Activated CD4-positive, alpha-beta T cell treated with anti-CD3 and anti-CD28 coated beads for 36 hours (primary cell): ENCODE data around the gene RNF113A. TPM values are rescaled to one million over a fixed set of nuclear protein-coding genes. Genes with fewer than 3 reads are reported as not detected.

Experiments used
- ATAC-seq: fragments of 200-7000 bp; cut with Tn5 transposase; one replicate; pipeline ENCODE4 v1.10.0; 2021; ENCODE audit warnings: mild to moderate bottlenecking, moderate library complexity
- CTCF ChIA-PET: fragments of 350-600 bp; sonication (Branson Sonifier 250); formaldehyde crosslinking; loops from one replicate; lab custom pipeline; 2021; ENCODE audit warnings: antibody characterized with exemption; lab: Charles Lee
- POLR2A ChIA-PET: fragments of 350-600 bp; sonication (Branson Sonifier 250); formaldehyde crosslinking; loops from one replicate; lab custom pipeline; 2021; ENCODE audit warnings: antibody characterized with exemption, inconsistent platforms; lab: Charles Lee
- DNase-seq: peaks from one replicate; pipeline ENCODE4 v3.0.0-alpha.2; 2020
- H3K27ac Mint-ChIP-seq: one replicate; pipeline ENCODE4 v1.8.0; 2021; ENCODE audit warnings: mixed read lengths
- H3K27me3 Mint-ChIP-seq: one replicate; pipeline ENCODE4 v1.8.0; 2021; ENCODE audit warnings: mixed read lengths
- H3K36me3 Mint-ChIP-seq: one replicate; pipeline ENCODE4 v1.8.0; 2021; ENCODE audit warnings: low read depth, mixed read lengths
- H3K4me1 Mint-ChIP-seq: one replicate; pipeline ENCODE4 v1.8.0; 2021; ENCODE audit warnings: mixed read lengths
- H3K4me3 Mint-ChIP-seq: one replicate; pipeline ENCODE4 v1.8.0; 2021; ENCODE audit warnings: mild to moderate bottlenecking, moderate library complexity, mixed read lengths
- H3K9me3 Mint-ChIP-seq: one replicate; pipeline ENCODE4 v1.8.0; 2021; ENCODE audit warnings: low read depth, mixed read lengths
- intact Hi-C, 2 experiments: fragments of 100-400 bp; cut with DNase I in 1 of 2; cut with micrococcal nuclease in 1 of 2; formaldehyde crosslinking; loops; one replicate each; pipeline versions ENCODE4 v1.14.2 to v1.15.1; 2022 to 2024; cut with DNase I, micrococcal nuclease
- total RNA-seq, 2 experiments: library from RNA; stranded (reverse); gene quantifications; one replicate each; pipeline ENCODE4 v1.2.3, GENCODE V29; 2021

RNF113A gene
- total RNA-seq, 2 experiments from 2014 or later, result 26.9 to 29.9 TPM

GRCh38 chrX:119885554-119886428 lies 14.3 kb upstream of the RNF113A start:
- no peaks in the 10 kb centered on the region for H3K36me3 Mint-ChIP-seq
- DNase-seq, result peak; percentile 9
- ATAC-seq, result peak; percentile 64
- peaks cover 6% of the 10 kb centered on the region for H3K4me1 Mint-ChIP-seq
- ChIA-PET POLR2A (no interaction called here), CTCF (no interaction called here)
- H3K27me3 Mint-ChIP-seq, result no peaks in the 10 kb centered on the region
- intact Hi-C loops, result no loop called here
- H3K9me3 Mint-ChIP-seq, result no peaks in the 10 kb centered on the region
- H3K27ac Mint-ChIP-seq, result no peak overlapping the region
- H3K4me3 Mint-ChIP-seq, result no peak overlapping the region

DNA sequence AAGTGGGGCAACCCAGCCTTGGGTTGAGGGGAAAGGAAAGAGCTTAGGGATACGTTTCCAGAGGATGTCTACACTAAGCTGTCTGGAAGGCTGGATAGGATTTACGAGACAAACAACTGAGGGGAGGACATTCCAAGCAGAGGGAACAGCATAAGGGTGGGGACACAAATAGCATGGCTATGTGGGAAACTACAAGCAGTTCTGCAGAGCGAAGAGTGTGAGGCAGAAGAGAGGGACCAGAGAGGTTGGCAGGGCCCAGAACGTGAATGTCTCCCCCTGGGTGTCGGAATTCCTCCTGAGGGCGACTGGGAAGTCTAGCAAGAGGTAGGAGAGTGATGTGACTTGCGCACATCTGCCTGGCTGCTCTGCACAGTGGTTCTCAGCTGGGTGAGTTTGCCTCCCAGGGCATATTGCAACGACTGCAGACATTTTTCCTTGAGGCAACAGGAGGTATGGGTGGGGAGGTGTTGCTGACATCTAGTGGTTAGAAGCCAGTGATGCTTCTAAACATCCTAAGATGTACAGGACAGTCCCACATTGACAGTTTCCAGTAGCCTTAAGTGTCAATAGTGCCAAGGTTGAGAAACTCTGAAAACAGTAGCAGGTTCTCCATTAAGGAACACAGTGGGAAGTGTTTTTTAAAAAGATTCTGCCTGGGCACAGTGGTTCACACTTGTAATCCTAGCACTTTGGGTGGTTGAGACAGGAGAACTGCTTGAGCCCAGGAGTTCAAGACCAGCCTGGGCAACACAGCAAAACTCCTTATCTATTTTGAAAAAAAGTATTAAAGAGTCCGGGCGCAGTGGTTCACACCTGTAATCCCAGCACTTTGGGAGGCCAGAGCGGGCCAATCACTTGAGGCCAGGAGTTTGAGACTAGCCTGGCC lies 9.3 kb upstream of the RNF113A start:
- peak overlapping the region; percentile 60 for H3K27ac Mint-ChIP-seq
- peaks cover 10% of the 10 kb centered on the region for H3K4me1 Mint-ChIP-seq
- CTCF ChIA-PET, result interaction anchor here (0.6 to 2.3 kb wide), 6 partner anchors 10 to 127 kb away, joined by 3 to 8 read pairs (median 5); partner anchors contain the start of gene RPL39
- H3K9me3 Mint-ChIP-seq, result no peaks in the 10 kb centered on the region
- intact Hi-C loops, result loop anchor here (2.0 kb wide), 2 partner anchors 90 to 364 kb away; partner anchors contain the start of gene RPL39 (in 1 of the 2)
- H3K27me3 Mint-ChIP-seq, result no peaks in the 10 kb centered on the region
- peak; percentile 44 for DNase-seq
- H3K4me3 Mint-ChIP-seq, result no peak overlapping the region
- POLR2A ChIA-PET, result interaction anchor here (0.6 kb wide), 1 partner anchor 89 kb away, joined by 3 read pairs; the partner anchor contains the start of gene RPL39
- peaks cover 10% of the 10 kb centered on the region for H3K36me3 Mint-ChIP-seq
- peak; percentile 92 for ATAC-seq

DNA sequence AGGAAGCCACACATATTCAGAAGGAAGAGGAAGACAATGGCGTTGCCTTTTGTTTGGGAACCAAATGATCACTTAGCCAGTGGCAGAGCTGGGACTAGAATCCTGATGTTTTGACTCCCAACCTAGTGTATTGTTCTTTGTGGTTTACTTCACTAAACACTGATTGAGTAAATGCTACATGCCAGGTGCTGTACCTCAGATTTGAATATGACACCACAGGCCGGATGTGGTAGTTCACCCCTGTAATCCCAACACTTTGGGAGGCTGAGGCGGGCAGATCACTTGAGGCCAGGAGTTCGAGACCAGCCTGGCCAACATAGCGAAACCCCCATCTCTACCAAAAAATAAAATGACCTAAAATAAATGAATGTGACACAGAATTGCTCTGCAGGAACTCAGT lies 8.5 kb upstream of the RNF113A start:
- peak; percentile 30 for DNase-seq
- Mint-ChIP-seq H3K4me1 (peaks cover 10% of the 10 kb centered on the region), H3K9me3 (no peaks in the 10 kb centered on the region), H3K36me3 (peaks cover 10% of the 10 kb centered on the region), H3K27ac (peak overlapping the region; percentile 60), H3K4me3 (no peak overlapping the region), H3K27me3 (no peaks in the 10 kb centered on the region)
- ChIA-PET POLR2A (no interaction called here), CTCF (interaction anchor here (0.6 to 2.3 kb wide), 6 partner anchors 10 to 126 kb away, joined by 3 to 8 read pairs (median 5); partner anchors contain the start of gene RPL39)
- ATAC-seq, result peak; percentile 28
- intact Hi-C loops, result loop anchor here (2.0 kb wide), 2 partner anchors 89 to 363 kb away; partner anchors contain the start of gene RPL39 (in 1 of the 2)

DNA sequence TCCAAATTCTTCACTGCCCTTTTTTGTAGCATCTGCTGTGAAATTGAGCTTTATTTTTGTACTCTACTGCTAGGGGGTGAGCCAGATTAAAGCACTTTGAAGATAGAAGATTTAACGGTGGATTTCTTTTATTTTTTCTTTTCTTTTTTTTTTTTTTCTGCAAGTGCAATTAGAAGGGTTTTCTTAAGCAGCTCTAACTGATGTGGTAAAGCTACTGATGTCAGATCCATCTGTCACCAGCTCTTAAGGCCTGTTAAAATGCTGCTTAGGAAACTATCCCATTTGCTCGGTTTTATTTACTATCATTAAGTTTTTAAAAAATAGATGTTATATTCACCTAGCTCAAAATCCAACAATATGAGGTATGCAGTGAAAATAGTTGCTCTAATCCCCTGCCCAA lies 7.2 kb upstream of the RNF113A start:
- Mint-ChIP-seq H3K4me1 (peaks cover 12% of the 10 kb centered on the region), H3K4me3 (no peak overlapping the region), H3K27me3 (no peaks in the 10 kb centered on the region), H3K27ac (peak overlapping the region; percentile 75), H3K9me3 (no peaks in the 10 kb centered on the region), H3K36me3 (peaks cover 10% of the 10 kb centered on the region)
- POLR2A ChIA-PET, result interaction anchor here (0.7 kb wide), 1 partner anchor 94 kb away, joined by 6 read pairs; no protein-coding TSS in a partner anchor
- CTCF ChIA-PET, result interaction anchor here (0.6 to 2.3 kb wide), 6 partner anchors 8 to 122 kb away, joined by 3 to 8 read pairs (median 4); partner anchors contain the start of gene UPF3B
- no peak for DNase-seq
- intact Hi-C loops, result loop anchor here (10.0 kb wide), 2 partner anchors 124 to 274 kb away; partner anchors contain the start of genes SOWAHD (in 2 of the 2) and NKRF (in 1 of the 2)
- no peak for ATAC-seq

- H3K27ac Mint-ChIP-seq, result peak overlapping the region; percentile 99
- no peak for DNase-seq
- intact Hi-C loops, result loop anchor here (1.0 to 10.0 kb wide), 12 partner anchors 18 to 690 kb away; partner anchors contain the start of genes NKRF (in 2 of the 2), RPL39 (in 2 of the 2), SOWAHD (in 2 of the 2) and NKAP (in 1 of the 2)
- H3K36me3 Mint-ChIP-seq, result peaks cover 24% of the 10 kb centered on the region
- H3K4me3 Mint-ChIP-seq, result peak overlapping the region; percentile 100
- H3K9me3 Mint-ChIP-seq, result no peaks in the 10 kb centered on the region
- CTCF ChIA-PET, result interaction anchor here (0.6 to 2.5 kb wide), 6 partner anchors 8 to 296 kb away, joined by 3 to 13 read pairs (median 5); partner anchors contain the start of genes RPL39 and UPF3B
- peak; percentile 43 for ATAC-seq
- H3K27me3 Mint-ChIP-seq, result no peaks in the 10 kb centered on the region
- H3K4me1 Mint-ChIP-seq, result peaks cover 14% of the 10 kb centered on the region
- POLR2A ChIA-PET, result interaction anchor here (0.6 to 3.2 kb wide), 7 partner anchors 18 to 186 kb away, joined by 3 to 21 read pairs (median 7); partner anchors contain the start of genes RPL39 and UPF3B
Observed at GRCh38 chrX:119871245-119871598, 311 bp downstream of the RNF113A start.

- Mint-ChIP-seq H3K4me1 (peaks cover 14% of the 10 kb centered on the region), H3K36me3 (peaks cover 21% of the 10 kb centered on the region), H3K4me3 (peak overlapping the region; percentile 100), H3K9me3 (no peaks in the 10 kb centered on the region), H3K27ac (peak overlapping the region; percentile 99), H3K27me3 (no peaks in the 10 kb centered on the region)
- intact Hi-C loops, result loop anchor here (1.0 to 10.0 kb wide), 12 partner anchors 17 to 691 kb away; partner anchors contain the start of genes NKRF (in 2 of the 2), RPL39 (in 2 of the 2), SOWAHD (in 2 of the 2) and NKAP (in 1 of the 2)
- DNase-seq, result peak; percentile 54
- ChIA-PET POLR2A (interaction anchor here (0.6 to 3.2 kb wide), 7 partner anchors 18 to 185 kb away, joined by 3 to 21 read pairs (median 7); partner anchors contain the start of genes RPL39 and UPF3B), CTCF (interaction anchor here (0.6 to 2.5 kb wide), 6 partner anchors 9 to 296 kb away, joined by 3 to 13 read pairs (median 6); partner anchors contain the start of gene UPF3B)
- ATAC-seq, result peak; percentile 14
Observed at GRCh38 chrX:119870626-119871131, 854 bp downstream of the RNF113A start.

DNA sequence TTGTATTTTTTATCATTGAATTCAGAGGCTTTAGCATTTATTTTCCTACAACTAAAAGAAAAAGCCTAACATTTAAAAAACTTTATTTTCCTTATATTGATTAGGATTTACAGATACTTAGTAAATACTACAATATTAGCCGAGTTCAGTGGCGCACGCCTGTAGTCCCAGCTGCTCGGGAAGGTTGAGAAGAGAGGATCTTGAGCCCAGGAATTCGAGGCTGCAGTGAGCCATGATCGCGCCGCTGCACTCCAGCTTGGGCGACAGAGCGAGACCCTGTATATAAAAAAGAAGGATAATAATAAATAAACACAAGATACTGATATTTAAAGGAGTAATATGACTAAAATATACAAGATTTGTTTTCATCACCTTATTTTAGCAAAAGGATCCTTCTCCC lies 18.1 kb downstream of the RNF113A start:
- H3K27ac Mint-ChIP-seq, result peak overlapping the region; percentile 85
- ATAC-seq (no peak), DNase-seq (no peak)
- H3K9me3 Mint-ChIP-seq, result no peaks in the 10 kb centered on the region
- ChIA-PET CTCF (interaction anchor here (0.6 to 1.3 kb wide), 4 partner anchors 17 to 282 kb away, joined by 3 to 13 read pairs (median 5); partner anchors contain the start of genes NDUFA1, RNF113A and RPL39), POLR2A (interaction anchor here (0.8 to 1.5 kb wide), 6 partner anchors 17 to 165 kb away, joined by 3 to 26 read pairs (median 4); partner anchors contain the start of genes NDUFA1, RNF113A and RPL39)
- peak overlapping the region; percentile 84 for H3K4me3 Mint-ChIP-seq
- intact Hi-C loops, result loop anchor here (1.0 kb wide), 3 partner anchors 18 to 90 kb away; partner anchors contain the start of genes NDUFA1 (in 2 of the 2), RNF113A (in 2 of the 2), RPL39 (in 2 of the 2) and NKAP (in 1 of the 2)
- H3K4me1 Mint-ChIP-seq, result peaks cover 4% of the 10 kb centered on the region
- no peaks in the 10 kb centered on the region for H3K27me3 Mint-ChIP-seq
- peaks cover 12% of the 10 kb centered on the region for H3K36me3 Mint-ChIP-seq

DNA sequence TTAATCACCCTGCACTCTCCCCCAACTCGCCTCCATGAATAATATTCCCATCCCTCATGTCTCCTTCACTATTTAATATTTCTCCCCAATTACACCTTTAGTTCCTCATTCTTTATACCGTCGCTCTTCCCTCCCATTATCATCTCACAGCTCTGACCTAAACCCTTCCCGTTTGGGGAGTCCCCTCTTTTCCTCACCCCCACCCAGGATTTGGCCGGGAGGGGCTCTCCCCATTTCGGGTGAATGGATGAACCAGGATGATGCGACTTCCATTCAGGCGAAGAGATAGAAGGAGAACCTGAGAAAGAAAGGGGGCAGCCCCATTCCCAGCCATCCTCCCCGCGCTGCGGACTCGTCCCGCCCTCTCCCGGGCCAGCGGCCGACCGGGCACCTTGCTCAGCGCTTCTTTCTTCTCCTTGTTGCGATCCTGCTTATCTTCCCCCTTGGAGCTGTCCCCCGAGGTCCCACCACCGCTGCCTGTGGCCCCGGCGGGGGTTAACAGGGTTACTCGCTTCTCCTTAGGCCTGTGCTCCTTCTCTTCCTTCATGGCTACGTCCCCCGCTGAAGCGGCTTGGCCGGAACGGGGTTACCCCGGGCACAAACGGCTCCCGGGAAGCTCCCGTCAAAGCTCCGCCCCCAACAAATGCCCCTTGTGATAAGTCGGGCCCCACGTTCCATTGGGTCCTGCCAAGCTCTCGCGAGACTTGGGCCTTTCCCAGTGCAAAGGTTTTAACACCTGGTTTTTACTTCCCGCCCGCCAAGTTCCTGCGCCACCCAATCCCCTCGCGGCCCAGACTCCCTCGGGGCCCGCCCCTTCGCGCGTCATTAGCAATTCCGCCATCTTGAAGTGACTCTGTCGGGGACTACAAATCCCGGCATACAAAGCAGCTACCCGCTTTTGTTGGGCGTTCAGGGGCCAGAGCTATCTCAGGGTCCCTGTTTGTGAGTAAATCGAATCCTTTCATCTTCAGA lies 18.9 kb downstream of the RNF113A start, which contains the start of gene UPF3B:
TSS of gene UPF3B (minus strand) at position 582 of the 972 bp plus-strand sequence. CDS start at position 547, 35 bp downstream.
- Mint-ChIP-seq H3K9me3 (no peaks in the 10 kb centered on the region), H3K27me3 (no peaks in the 10 kb centered on the region), H3K36me3 (peaks cover 12% of the 10 kb centered on the region), H3K27ac (peak within 1 kb of the TSS; percentile 93), H3K4me1 (peaks cover 4% of the 10 kb centered on the region), H3K4me3 (peak within 1 kb of the TSS; percentile 84)
- DNase-seq, result peak; percentile 96
- intact Hi-C loops, result loop anchor here (1.0 kb wide), 3 partner anchors 19 to 91 kb away; partner anchors contain the start of genes NDUFA1 (in 2 of the 2), RNF113A (in 2 of the 2), RPL39 (in 2 of the 2) and NKAP (in 1 of the 2)
- ATAC-seq, result peak; percentile 98
- CTCF ChIA-PET, result interaction anchor here (0.6 to 1.3 kb wide), 5 partner anchors 16 to 281 kb away, joined by 3 to 13 read pairs (median 5); partner anchors contain the start of genes NDUFA1, RNF113A and RPL39
- POLR2A ChIA-PET, result interaction anchor here (0.5 to 1.5 kb wide), 9 partner anchors 18 to 1330 kb away, joined by 3 to 26 read pairs (median 4); partner anchors contain the start of genes NDUFA1, RNF113A and RPL39
